Measurements from ENCODE around the gene CLASP1.

DNA sequence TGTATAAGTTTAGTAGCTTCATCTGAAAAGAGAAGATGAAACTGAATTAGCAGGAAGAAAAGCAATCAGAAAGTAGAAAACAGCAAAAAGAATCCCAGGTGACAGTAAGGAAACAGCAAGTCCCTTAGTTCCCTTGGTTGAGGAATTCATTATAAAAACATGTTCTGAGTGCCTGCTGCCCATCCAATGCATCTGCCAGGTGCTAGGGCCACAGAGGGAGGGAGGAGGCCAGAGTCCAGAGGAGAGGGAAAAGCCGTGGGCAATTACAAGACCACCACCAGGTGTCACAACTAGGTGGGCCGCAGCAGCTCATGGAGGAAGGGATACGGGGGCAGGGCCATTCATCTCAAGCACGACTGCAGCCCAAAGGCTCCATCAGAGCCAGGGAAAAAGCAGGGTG is 308.3 kb downstream of the CLASP1 start:
- TF ChIP-seq, protein P1, sequence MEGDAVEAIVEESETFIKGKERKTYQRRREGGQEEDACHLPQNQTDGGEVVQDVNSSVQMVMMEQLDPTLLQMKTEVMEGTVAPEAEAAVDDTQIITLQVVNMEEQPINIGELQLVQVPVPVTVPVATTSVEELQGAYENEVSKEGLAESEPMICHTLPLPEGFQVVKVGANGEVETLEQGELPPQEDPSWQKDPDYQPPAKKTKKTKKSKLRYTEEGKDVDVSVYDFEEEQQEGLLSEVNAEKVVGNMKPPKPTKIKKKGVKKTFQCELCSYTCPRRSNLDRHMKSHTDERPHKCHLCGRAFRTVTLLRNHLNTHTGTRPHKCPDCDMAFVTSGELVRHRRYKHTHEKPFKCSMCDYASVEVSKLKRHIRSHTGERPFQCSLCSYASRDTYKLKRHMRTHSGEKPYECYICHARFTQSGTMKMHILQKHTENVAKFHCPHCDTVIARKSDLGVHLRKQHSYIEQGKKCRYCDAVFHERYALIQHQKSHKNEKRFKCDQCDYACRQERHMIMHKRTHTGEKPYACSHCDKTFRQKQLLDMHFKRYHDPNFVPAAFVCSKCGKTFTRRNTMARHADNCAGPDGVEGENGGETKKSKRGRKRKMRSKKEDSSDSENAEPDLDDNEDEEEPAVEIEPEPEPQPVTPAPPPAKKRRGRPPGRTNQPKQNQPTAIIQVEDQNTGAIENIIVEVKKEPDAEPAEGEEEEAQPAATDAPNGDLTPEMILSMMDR (IDR thresholded peaks at IDR 0.05) = no peak
- TF ChIP-seq EP300 (IDR thresholded peaks at IDR 0.05; ENCODE audit: low read depth) = no peak
- TF ChIP-seq POLR2AphosphoS5 (IDR thresholded peaks at IDR 0.05) = no peak
- no peak for TF ChIP-seq POLR2A (IDR thresholded peaks at IDR 0.05)
